ENCODE measurements around the gene PTPRG. TPM values are rescaled to one million over a fixed set of nuclear protein-coding genes. Genes with fewer than 3 reads are reported as not detected.

PTPRG gene
- total RNA-seq, 1 donor = 148 TPM

DNA sequence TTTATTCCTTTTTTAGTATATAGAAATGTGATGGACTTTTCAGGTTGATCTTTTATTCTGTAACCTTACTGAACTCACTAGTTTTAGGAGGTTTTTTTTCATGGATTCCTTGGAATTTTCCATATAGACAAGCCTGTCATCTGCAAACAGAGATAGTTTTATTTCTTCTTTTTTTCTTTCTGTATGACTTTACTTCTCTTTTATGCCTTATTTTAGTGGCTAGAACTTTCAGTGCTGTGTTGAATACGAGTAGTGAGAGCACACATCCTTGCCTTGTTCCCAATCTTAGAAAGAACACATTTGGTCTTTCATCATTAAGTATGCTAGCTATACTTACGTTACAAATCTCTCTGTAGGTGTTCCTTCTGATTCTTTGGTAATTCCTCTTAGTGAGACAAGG lies 336.5 kb downstream of the PTPRG start:
- TF ChIP-seq, protein P1, sequence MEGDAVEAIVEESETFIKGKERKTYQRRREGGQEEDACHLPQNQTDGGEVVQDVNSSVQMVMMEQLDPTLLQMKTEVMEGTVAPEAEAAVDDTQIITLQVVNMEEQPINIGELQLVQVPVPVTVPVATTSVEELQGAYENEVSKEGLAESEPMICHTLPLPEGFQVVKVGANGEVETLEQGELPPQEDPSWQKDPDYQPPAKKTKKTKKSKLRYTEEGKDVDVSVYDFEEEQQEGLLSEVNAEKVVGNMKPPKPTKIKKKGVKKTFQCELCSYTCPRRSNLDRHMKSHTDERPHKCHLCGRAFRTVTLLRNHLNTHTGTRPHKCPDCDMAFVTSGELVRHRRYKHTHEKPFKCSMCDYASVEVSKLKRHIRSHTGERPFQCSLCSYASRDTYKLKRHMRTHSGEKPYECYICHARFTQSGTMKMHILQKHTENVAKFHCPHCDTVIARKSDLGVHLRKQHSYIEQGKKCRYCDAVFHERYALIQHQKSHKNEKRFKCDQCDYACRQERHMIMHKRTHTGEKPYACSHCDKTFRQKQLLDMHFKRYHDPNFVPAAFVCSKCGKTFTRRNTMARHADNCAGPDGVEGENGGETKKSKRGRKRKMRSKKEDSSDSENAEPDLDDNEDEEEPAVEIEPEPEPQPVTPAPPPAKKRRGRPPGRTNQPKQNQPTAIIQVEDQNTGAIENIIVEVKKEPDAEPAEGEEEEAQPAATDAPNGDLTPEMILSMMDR (IDR thresholded peaks at IDR 0.05; ENCODE audit: extremely low read depth, low read depth, low read length) = no peak
- peaks cover 7% of the 10 kb centered on the region for H3K79me2 ChIP-seq (ENCODE audit: insufficient read depth, low read length)
- H3K36me3 ChIP-seq (ENCODE audit: insufficient read depth, low read length) = no peaks in the 10 kb centered on the region
- no peak overlapping the region for H3K4me3 ChIP-seq (ENCODE audit: insufficient read depth, low read length)
- no peak overlapping the region for H2AFZ ChIP-seq (ENCODE audit: low read length)
- no peak overlapping the region for H3K27ac ChIP-seq (ENCODE audit: low read depth, low read length)
- peaks cover 9% of the 10 kb centered on the region for H3K4me1 ChIP-seq (ENCODE audit: insufficient read depth, low read length)
- H3K4me2 ChIP-seq (ENCODE audit: insufficient read depth, low read length) = no peak overlapping the region
- no peaks in the 10 kb centered on the region for H3K9me3 ChIP-seq (ENCODE audit: low read depth, low read length)
- no peak for DNase-seq (ENCODE audit: insufficient read length, low spot score, missing footprints)
- H3K27me3 ChIP-seq (ENCODE audit: insufficient read depth, low read length) = no peaks in the 10 kb centered on the region
- H4K20me1 ChIP-seq (ENCODE audit: insufficient read depth, low read length) = peaks cover 27% of the 10 kb centered on the region

DNA sequence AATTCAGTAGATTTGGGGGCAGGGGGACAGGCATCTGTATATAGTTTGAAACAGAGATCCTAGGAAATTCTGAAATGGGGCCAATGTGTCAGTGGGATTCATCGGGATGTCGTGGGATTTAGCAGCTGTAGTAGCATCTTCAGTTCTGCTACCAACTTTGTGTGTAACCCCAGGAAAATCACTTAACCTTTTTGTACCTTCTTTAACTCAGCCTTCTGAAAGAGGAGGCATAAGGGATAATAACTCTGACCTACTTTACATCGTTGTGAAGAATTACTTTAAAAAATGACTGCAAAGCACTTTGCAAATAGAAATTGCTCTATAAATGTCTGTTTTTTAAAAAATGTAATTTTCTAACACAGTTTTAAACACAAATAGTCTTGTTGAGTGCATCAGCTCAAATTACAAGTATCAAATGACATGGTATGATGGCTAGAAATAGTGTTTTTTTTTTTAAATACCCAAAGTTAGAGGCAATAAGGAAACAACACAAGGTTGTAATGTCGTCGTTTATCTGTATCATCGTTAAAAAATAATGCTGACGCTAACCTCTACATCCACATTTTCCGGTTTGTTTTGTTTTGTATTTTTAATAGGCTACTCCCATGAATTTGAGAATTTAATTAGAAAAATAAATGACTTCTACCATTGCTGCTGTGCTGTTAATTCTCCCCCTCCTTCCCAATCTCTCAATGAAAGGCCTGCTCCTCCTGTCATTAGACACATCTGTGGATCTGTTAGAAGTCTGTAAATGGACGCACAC lies 338.5 kb downstream of the PTPRG start:
- Histone ChIP-seq H3K4me3 (ENCODE audit: insufficient read depth, low read length) (no peak overlapping the region), H3K9me3 (ENCODE audit: low read depth, low read length) (no peaks in the 10 kb centered on the region), H3K27ac (ENCODE audit: low read depth, low read length) (no peak overlapping the region), H3K79me2 (ENCODE audit: insufficient read depth, low read length) (peaks cover 10% of the 10 kb centered on the region), H3K27me3 (ENCODE audit: insufficient read depth, low read length) (no peaks in the 10 kb centered on the region), H3K4me2 (ENCODE audit: insufficient read depth, low read length) (no peak overlapping the region), H3K36me3 (ENCODE audit: insufficient read depth, low read length) (no peaks in the 10 kb centered on the region), H4K20me1 (ENCODE audit: insufficient read depth, low read length) (peaks cover 20% of the 10 kb centered on the region), H2AFZ (ENCODE audit: low read length) (no peak overlapping the region), H3K4me1 (ENCODE audit: insufficient read depth, low read length) (peaks cover 15% of the 10 kb centered on the region)
- DNase-seq (ENCODE audit: insufficient read length, low spot score, missing footprints) = no peak
- TF ChIP-seq, protein P1 (IDR thresholded peaks at IDR 0.05; ENCODE audit: extremely low read depth, low read depth, low read length) = no peak

DNA sequence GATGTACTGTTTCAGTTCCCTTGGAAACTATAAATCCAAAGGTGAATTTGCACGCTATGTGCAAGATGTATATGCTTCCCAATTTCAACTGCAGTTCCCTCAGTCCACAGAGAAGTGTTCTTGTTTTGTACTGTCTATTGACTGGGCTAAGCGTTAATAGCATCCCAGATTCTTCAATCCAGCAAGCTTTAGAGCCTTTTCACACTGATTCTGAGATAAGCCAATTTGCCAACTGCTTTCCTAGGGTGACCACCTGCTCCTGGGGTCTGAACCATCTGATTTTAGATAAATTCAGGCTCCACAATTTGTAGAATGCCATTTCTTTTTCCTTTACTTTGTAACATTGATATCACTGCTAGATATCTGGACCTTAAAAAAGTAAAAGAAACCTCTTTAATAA lies 340.1 kb downstream of the PTPRG start:
- Histone ChIP-seq H3K36me3 (ENCODE audit: insufficient read depth, low read length) (no peaks in the 10 kb centered on the region), H3K4me1 (ENCODE audit: insufficient read depth, low read length) (peaks cover 11% of the 10 kb centered on the region), H3K4me3 (ENCODE audit: insufficient read depth, low read length) (no peak overlapping the region), H2AFZ (ENCODE audit: low read length) (no peak overlapping the region), H3K79me2 (ENCODE audit: insufficient read depth, low read length) (peaks cover 8% of the 10 kb centered on the region), H3K27me3 (ENCODE audit: insufficient read depth, low read length) (no peaks in the 10 kb centered on the region), H3K27ac (ENCODE audit: low read depth, low read length) (no peak overlapping the region), H3K4me2 (ENCODE audit: insufficient read depth, low read length) (no peak overlapping the region), H4K20me1 (ENCODE audit: insufficient read depth, low read length) (peaks cover 8% of the 10 kb centered on the region), H3K9me3 (ENCODE audit: low read depth, low read length) (no peaks in the 10 kb centered on the region)
- no peak for DNase-seq (ENCODE audit: insufficient read length, low spot score, missing footprints)
- TF ChIP-seq, protein P1 (IDR thresholded peaks at IDR 0.05; ENCODE audit: extremely low read depth, low read depth, low read length) = no peak

DNA sequence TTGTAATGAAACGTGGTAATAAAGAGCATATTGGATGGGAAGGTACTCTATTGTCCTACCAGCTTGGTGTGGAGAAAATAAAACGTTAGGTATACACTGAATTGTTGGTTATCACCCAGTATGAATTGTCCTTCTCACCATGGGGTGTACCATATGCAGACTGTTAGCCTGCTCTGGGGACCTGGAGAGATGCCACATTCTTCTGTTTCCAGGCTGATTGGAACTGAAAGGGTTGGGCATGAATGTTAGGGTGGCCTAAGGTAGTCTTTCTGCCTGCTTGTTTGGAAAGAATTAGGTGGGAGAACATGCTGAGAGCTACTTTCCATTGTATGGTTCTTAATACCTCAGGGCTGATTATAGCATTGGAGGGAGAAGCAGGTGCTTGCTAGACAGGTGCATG lies 340.6 kb downstream of the PTPRG start:
- H4K20me1 ChIP-seq (ENCODE audit: insufficient read depth, low read length) = peaks cover 8% of the 10 kb centered on the region
- no peak for DNase-seq (ENCODE audit: insufficient read length, low spot score, missing footprints)
- no peaks in the 10 kb centered on the region for H3K9me3 ChIP-seq (ENCODE audit: low read depth, low read length)
- H3K4me1 ChIP-seq (ENCODE audit: insufficient read depth, low read length) = peaks cover 11% of the 10 kb centered on the region
- H3K4me2 ChIP-seq (ENCODE audit: insufficient read depth, low read length) = no peak overlapping the region
- H3K27me3 ChIP-seq (ENCODE audit: insufficient read depth, low read length) = no peaks in the 10 kb centered on the region
- no peak overlapping the region for H3K27ac ChIP-seq (ENCODE audit: low read depth, low read length)
- TF ChIP-seq, protein P1 (IDR thresholded peaks at IDR 0.05; ENCODE audit: extremely low read depth, low read depth, low read length) = no peak
- no peak overlapping the region for H2AFZ ChIP-seq (ENCODE audit: low read length)
- H3K79me2 ChIP-seq (ENCODE audit: insufficient read depth, low read length) = peaks cover 8% of the 10 kb centered on the region
- H3K4me3 ChIP-seq (ENCODE audit: insufficient read depth, low read length) = no peak overlapping the region
- H3K36me3 ChIP-seq (ENCODE audit: insufficient read depth, low read length) = no peaks in the 10 kb centered on the region

All from osteoblast (primary cell).